ENCODE results near the gene PIMREG.
"Not testable (repeated sequence)": the region's sequence is repeated elsewhere in the genome, so short reads cannot be mapped to it uniquely, and the experiment has no call there.

PIMREG gene

DNA sequence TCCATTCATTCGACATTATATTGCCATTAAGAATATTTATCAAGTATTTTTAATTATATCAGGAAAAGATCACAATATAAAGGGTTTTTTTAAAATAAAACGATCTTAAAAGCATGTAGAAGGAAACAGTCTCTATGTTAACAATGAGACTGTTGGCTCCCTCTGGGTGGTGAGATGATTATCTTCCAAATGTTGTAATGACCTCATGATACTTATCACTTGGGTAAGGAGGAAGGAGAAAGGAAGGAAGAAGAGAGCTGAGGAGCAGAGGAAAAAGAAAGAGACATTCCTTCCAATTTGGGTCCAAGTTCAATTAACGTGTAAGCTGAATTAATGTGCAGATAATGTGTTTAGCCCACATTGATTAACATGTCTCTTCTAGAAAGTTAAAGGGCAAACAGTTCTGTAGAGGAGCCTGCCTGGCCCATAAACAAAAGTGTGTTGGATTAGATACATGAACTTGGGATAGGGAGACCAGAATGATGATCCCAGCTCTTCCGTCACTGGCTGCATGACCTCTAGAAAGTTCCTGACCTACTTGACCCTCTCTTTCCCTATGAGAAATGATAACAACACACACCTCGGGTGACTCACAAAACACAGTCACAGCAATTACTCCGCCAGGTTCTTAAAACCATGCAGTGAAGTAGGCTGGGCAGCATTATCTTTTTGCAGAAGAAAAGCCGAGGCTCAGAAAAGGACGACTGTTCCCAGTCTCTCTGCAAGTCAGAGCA, 32.0 kb downstream of the PIMREG start:
- in situ Hi-C loops (cut with MboI; ENCODE audit: low sequenced_read_pairs): no loop called here

DNA sequence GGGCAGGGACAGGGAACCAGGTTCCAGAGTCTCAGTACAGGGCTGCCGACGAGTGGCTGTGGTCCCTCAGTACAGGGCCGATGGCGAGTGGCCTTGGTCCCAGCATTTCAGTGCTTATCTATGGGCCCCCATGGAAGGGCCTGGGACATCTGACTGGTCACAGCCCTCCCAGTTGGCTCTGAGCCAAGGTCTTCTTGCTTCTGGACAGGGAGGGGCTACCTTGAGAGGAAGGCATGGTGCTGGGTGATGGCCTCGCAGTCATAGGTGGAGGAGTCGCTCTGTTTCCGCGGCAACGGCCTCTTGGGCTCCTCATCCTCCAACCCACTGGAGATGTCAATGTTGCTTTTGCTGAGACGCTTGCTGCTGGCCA, 32.5 kb downstream of the PIMREG start:
- in situ Hi-C loops (cut with MboI; ENCODE audit: low sequenced_read_pairs): no loop called here

DNA sequence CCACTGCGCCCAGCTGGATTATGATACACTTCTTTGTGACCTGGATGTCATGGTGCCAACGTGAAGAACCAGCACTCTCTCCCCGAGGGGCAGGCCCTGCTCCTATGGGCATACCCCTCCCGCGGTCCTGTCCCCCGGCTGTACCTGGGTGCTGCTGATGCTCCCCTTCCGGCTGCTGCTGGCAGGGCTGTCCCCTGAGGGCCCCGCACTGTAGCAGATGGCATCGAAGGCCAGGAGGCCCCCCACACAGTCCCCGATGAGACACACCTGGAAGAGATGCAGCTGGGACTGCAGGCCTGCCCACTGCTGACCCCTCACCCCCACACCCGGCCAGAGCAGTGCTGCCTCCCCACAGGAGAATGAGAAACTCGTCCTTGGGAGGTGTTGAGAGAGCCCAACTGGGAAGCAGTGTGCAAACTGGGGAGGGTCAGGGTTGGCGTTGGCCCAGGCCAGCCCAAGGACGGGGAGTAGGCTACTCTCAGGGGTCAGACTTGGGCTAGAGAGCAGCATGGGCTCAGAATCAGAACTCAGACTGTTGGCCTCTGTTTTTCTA, 33.7 kb downstream of the PIMREG start:
- in situ Hi-C loops (cut with MboI; ENCODE audit: low sequenced_read_pairs): no loop called here

DNA sequence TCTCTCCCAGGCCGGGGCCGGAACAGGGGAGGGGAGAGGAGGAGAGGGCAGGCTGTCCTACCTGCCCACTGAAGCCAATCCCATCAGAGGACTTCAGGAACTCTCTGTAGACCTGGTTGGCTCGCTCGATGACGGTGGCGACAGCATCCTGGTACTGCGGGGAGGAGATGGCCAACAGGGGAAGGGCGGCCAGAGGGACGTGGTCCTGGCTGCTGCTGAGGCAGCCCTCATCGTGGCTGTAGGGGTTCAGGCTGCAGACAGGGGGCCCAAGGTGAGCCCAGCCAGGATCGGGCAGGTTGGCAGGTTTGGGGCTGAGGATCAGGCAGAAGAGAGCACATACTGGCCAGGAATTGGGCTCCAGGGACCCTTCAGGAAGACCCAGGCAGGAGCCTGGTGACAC, 34.2 kb downstream of the PIMREG start:
- in situ Hi-C loops (cut with MboI; ENCODE audit: low sequenced_read_pairs): no loop called here

DNA sequence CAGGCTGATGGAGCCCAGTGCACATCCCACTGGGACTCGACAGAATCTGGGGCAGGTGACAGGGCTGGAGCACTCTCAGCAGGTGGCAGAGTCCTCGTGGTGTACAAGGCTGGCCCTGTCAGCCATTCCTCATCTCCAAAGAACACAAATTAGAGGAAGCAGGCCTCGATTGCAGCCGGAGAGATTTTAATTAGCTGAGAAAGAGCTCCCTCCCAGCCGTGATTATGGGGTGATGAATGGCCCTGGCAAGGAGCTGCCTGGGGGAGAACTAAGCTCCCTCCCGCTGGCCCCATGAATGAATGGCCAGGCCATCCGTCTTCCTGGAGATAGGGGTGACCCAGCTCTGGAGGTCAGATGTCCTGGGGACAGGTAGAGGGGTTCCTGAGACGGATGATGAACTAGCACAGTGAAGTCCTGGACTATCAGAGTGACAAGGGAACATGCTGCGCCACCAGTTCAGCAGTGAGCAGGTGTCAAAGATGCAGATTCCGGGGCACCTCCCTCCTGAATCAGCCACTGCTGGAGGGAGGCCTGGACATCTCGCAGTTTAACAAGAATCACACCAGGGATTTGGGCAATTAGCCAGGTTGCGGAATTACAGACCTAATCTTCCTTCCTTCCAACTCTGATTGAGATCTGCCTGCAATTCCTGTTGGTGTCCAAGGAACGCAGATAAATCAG, 35.5 kb downstream of the PIMREG start:
- in situ Hi-C loops (cut with MboI; ENCODE audit: low sequenced_read_pairs): no loop called here

DNA sequence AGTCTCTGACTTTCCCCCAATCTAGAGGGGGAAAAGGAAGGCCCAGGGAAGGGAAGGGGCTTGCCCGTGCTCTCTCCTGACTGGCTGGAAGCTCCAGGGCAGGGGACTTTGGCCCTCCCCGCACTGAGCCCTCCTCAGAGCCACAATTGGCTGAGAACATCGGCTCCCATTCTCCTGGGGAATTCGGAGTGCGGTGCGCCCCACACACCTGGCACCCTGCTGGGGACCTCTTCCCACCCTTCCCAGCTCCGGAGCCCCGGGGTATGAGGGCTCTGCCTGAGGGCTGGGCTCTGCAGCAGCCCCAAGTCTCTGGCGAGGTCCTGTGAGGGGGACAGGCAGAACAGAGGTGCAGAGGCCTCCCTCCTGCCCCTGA, 36.0 kb downstream of the PIMREG start:
- in situ Hi-C loops (cut with MboI; ENCODE audit: low sequenced_read_pairs): no loop called here

DNA sequence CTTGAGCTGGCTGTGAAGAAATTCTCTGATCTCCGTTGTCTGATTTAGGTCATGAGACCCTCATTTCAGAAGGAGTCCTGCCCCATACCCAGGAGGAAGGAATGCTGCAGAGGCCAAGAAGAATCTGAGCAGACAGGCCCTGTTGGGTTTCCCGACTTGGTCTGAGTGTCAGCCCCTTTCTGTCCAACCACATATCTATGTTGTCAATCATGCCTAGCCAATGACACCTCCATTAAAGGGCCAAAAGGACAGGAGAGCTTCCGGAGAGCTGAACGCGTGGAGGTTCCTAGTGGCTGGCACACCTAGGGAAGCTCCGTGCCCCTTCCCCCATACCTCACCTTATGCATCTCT, 37.8 kb downstream of the PIMREG start:
- in situ Hi-C loops (cut with MboI; ENCODE audit: low sequenced_read_pairs): no loop called here

DNA sequence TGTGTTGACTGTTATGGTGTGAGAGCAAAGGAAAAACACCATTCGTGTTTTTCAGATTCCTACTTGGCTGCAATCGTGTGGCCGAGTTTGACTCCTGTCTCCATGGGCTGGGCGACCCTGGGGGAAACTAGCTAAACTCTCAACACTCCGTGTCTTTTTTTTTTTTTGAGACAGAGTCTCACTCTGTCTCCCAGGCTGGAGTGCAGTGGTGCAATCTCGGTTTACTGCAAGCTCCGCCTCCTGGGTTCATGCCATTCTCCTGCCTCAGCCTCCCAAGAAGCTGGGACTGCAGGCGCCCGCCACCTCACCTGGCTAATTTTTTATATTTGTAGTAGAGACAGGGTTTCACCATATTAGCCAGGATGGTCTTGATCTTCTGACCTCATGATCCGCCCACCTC, 38.5 kb downstream of the PIMREG start:
- in situ Hi-C loops (cut with MboI; ENCODE audit: low sequenced_read_pairs): not testable (repeated sequence)

DNA sequence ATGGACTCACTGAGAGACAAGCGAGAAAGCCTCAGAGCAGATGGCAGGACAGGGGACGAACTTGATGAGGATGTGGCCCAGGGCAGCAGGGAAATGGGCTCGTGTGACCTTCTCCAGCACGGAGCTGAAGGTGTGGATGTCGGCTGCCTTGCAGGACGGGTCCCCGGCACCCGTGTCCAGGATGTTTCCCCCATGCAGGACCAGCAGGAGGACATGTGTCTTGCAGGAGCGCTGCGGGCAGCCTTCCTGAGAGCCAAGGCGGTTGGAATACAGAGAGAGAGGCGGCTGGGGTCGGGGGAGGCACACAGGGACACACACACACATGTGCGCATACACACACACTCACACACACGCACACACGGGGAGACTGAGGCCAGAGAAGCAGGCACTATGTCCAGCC, 39.3 kb downstream of the PIMREG start:
- in situ Hi-C loops (cut with MboI; ENCODE audit: low sequenced_read_pairs): no loop called here

DNA sequence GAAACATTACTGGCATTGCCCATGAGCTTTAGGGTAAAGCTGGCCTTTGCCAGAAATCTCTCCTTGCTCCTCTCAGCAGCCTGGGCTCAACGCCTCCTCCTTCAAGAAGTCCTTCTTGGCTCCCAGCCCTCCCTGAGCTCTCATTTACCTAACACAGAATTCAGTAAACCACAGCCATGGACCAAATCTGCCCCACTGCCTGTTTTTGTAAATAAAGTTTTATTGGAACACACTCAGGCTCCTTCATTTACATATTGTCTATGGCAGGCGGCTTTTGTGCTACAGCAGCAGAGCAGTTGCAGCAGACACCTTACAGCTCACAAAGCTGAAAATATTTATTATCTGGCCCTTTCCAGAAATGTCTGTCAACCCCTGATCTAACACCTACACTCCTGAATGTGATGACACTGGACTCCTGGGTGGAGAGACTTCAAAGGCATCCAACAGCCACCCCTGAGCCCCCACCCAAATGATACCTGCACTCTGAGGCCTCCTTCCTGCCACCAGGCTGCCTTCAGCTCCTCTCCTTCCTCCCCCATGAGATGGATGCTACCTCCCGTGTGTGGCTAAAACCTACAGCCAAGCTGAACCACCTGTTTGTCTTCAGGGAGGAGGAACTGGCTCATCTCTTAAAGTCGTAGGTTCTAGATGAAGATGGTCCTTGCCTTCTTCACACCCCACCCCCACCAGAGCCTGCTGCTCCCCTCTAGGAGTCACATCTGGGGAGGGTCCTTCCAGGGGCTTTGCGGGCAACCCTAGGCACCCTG, 41.6 kb downstream of the PIMREG start:
- in situ Hi-C loops (cut with MboI; ENCODE audit: low sequenced_read_pairs): no loop called here

DNA sequence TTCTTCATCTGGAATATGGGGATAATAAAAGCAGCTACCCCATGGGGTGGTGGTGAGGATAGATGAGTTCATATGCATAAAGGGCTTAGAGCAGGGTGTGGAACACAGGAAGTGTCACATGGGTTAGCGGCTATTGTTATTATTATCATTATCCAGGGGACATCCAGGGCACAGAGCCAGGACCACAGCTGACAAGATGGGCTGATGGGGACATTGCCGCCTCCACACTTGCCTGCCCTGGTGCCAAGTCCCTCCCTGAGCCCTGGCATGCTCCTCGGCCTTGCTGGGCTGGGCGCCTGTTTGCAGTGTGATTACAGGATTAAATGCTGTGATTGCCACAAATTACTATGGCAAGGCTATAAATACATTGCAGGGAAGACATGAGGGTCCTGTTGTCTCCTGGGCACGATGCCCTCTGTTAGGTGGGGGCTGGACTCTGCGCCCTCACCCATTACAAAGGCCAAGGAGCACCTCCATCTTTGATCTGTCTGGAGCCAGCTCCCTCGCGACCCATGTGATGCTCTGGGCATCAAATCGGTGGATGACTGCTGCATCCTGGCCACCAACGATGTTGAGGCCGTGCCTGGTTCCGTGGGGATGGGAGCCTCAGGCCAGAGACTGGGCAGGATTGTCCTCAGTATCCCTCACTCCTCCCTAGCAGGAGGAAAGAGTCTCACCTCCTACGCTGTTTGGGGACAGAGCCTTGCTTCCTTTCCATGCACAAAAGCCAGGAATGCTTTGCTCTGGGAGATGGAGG, 43.2 kb downstream of the PIMREG start:
- in situ Hi-C loops (cut with MboI; ENCODE audit: low sequenced_read_pairs): no loop called here

DNA sequence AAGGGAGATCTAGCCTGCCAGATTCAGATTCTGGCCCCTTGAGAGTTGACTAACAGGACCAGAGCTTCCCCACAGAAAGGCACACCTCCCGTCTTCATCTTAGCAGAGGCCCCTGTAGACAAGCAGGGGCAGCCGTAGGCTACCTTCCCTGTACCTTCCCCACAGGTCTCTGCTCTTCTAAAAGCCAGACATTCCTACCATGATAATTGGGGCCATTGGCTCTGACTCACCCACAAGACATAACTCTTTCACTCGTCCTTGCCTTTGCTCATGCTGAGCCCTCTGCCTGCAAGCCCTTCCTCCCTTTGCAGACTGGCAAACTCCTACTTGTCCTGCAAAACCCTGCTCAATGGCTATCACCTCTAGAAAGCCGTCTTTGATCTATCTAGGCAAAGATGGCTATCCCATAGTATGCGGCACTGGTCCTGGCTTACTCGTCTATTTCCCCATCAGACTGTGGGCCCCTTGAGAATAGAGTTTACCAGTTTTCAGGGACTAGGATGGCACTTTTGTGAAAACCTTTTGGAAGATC, 43.8 kb downstream of the PIMREG start:
- in situ Hi-C loops (cut with MboI; ENCODE audit: low sequenced_read_pairs): no loop called here

DNA sequence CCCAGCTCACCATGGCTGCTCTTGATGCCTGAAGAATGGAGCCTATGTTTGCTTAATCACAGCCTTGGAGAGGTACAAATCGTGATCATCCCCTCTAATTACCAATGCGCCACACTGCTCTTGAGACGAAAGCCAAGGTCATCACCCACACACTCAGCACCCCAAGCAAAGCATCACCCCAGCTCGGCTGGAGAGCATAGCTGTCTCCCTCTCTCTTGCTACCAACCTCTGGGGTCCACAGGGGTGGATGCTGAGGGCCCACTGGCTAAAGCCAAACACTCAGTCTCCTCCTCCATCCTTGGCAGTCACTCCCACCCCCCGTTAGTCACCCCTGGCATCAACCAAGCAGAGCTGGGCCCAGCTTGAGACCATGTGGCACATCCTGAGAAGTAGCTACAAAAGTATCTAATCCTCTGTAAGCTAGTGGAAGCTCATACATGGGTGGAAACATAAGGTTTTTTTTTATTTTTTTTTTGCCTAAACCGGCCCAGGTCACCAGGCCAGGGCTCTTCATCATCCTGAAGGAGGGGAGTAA, 44.8 kb downstream of the PIMREG start:
- in situ Hi-C loops (cut with MboI; ENCODE audit: low sequenced_read_pairs): no loop called here

DNA sequence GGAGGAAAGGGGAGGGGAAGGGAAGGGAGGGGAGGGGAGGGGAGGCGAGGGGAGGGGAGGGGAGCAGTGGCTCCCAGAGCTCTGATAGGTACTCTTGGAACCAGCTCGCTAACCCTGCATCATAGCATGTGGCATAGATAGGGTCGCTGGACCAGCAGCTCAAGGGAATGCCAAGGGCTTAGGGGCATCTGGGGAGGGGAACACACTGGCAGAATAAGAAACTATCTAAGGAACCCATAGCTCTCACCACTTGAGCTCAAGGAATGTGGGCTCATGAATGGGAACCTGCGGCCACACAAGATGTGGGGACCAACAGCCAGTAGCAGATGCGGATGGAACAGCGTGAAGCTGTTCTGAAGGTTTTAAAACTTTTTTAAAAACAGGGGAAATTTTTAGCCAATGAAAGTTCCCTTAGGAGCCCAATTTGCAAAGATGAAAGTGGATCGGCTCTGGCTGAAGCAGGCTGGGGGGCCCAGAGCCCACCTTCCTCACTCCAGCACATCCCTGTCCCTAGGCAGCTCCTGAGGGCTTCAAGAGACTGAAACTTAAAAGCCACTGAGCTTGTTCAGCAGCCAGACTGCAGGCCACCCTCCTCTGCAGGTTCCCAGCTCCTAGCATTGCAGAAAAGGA, 46.9 kb downstream of the PIMREG start:
- in situ Hi-C loops (cut with MboI; ENCODE audit: low sequenced_read_pairs): no loop called here

DNA sequence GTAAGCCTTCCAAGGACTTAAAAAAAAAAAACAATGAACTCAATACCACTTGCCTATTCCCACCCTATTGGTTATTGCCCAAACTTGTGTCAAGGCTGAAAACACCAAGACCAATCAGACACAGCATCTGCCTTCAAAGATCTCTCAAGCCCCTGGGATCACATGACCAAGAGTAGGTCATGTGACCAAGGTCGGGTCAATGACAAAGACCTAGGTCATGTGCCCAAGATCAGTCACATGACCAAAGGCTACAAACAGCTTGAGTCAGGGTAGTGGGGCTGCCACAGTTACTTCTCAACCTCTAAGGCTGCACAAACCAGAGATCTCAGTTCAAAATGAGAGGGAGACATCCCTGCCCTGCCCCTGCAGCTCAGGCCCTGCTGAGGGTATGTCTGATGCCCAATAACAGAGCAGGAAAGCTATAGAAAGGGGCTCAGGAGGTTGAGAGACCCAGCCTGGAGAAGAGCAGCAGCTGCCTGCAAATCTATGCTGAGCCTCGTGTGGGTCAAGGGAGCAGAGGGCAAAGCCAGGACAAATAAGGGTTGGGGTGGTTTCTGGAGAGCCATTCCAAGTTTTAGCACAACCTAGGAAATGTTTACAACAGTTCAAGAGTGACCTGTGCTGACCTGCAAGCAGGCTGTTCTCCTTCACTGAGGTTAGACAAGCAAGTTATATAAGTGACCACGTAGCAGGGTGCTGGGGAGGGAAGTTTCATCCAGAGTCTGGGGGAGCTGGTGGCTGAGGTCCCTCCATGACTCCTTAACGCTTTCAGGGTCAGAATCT, 48.8 kb downstream of the PIMREG start:
- in situ Hi-C loops (cut with MboI; ENCODE audit: low sequenced_read_pairs): no loop called here

DNA sequence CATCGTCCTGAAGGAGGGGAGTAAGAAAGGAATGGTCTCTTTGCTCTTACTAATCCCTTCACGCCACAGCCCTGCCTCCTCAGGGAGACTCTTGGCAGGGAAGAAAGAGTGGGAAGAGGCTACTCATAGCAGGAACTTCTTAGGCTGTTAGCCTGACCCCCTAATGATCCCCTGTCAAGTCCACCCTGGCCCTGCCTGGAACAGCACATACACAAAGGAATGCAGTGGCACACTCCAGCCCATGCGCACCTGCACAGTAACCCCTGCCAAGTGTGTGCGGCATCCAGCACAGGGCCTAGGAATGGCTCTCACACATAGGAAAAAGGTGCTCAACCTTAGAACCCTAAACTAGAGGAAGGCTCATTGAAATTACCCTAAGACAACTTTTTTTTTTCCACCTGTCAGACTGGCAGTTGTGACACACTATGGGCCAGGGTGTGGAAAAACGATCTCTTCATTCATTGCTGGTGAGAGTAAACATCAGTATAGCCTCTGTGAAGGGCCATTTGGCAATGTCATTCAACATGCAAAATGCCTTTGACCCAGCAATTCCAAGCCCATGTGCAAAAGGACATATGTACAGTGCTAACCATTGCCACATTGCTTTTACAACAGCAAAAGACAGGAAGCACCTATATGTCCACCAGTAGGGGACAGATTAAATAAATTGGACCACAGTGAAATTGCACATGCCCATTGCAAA, 50.1 kb downstream of the PIMREG start:
- in situ Hi-C loops (cut with MboI; ENCODE audit: low sequenced_read_pairs): no loop called here

DNA sequence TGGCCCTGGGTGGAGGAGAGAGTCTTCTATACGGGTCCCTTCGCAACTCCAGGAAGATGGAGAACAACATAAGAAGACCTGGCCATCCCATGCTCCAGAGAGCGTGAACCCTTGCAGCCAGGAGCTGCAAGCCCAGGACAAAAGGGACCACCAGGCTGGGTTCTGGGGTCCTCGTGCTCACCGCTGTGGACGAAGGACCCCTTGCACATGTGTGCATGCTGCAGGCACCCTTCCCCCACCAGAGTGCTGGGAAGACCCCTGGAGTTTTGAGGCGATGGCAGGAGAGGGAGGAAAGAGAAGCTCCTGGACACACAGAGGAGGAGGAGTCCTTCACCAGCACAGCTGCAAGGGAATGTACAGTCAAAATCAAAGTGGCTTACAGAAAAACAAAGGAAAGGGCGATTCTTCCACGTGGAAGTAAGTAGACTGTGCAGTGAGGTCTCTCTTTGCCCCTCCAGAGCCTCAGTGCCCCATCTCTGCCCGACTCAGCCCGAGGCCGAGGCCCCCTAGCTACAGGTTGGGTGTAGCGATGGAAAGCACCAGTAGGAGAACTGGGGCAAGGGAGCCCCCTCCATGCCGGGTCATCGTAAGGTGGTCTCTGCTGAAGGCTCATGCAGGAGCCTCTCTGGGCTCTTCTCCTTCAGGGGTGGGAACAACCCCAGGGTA, 51.3 kb downstream of the PIMREG start:
- in situ Hi-C loops (cut with MboI; ENCODE audit: low sequenced_read_pairs): no loop called here

DNA sequence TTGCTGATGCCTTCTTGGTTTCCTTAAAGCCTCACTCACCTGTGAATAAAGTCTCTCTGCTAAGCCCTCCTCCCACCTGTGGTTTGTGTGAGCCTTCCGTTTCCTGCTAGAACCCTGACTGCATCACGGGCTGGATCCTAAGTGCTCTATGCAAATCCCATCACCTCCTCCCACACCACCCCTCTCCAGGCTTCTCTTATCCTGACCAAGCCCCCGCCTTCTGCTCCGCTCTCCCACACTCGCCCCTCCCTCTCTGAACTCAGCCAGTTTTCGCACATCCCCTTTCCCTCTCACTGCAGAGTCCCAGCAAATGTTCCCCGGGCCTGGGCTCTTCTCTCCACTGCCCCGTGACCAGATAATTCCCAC, 51.8 kb downstream of the PIMREG start:
- in situ Hi-C loops (cut with MboI; ENCODE audit: low sequenced_read_pairs): no loop called here
